Testis (tissue), 3 donors: ENCODE measurements around the gene MAPK12. TPM values are rescaled to one million over a fixed set of nuclear protein-coding genes. Genes with fewer than 3 reads are reported as not detected.
"Not testable (repeated sequence)": the region's sequence is repeated elsewhere in the genome, so short reads cannot be mapped to it uniquely, and the experiment has no call there.

ENCODE experiments used
- DNase-seq: peaks from one replicate; pipeline ENCODE4 v3.0.0-alpha.2; 2019
- H3K27ac ChIP-seq, 2 donors: fragments of 200-600 bp; sonication (generic); one replicate each; pipeline ENCODE4 v1.5.1; 2019
- H3K27me3 ChIP-seq: fragments of 200-600 bp; sonication (generic); one replicate; pipeline ENCODE4 v1.5.1; 2019
- H3K36me3 ChIP-seq: fragments of 200-600 bp; sonication (generic); one replicate; pipeline ENCODE4 v1.5.1; 2017; ENCODE audit warnings: low read depth; ENCODE audit errors: missing control alignments
- H3K4me1 ChIP-seq: fragments of 200-600 bp; sonication (generic); one replicate; pipeline ENCODE4 v1.5.1; 2019
- H3K4me3 ChIP-seq, 2 donors: fragments of 200-600 bp; sonication (generic); one replicate each; pipeline ENCODE4 v1.5.1; 2017 to 2019
- H3K9me3 ChIP-seq: fragments of 200-600 bp; sonication (generic); one replicate; pipeline ENCODE4 v1.5.1; 2017
- POLR2A ChIP-seq: fragments of 450-650 bp; IDR thresholded peaks from one replicate; pipeline ENCODE4 v1.6.1; 2017; ENCODE audit warnings: antibody characterized with exemption, mild to moderate bottlenecking, moderate library complexity
- WGBS, 2 donors: methylation state at CpG; one replicate each; pipeline ENCODE4 v1.1.5; 2018; 5-methylcytosine and 5-hydroxymethylcytosine counted together
- intact Hi-C: fragments of 100-400 bp; cut with DNase I; formaldehyde crosslinking; loops from one replicate; pipeline ENCODE4 v1.15.1; 2023; ENCODE audit warnings: low total_unique reads
- polyA plus RNA-seq: library from polyadenylated mRNA; stranded (reverse); fragments of 350-450 nt; fragmentation: Illumina TruSeq; extraction: RNeasy Lipid Tissue Mini Kit (QIAGEN cat#74804); gene quantifications from one replicate; pipeline ENCODE4 v1.2.3, GENCODE V29; 2014; ENCODE audit warnings: low read depth, low replicate concordance; ENCODE audit not compliant: insufficient read depth
- total RNA-seq, 2 donors: library from RNA; depleted of rRNA; stranded (reverse); fragments of >200 nt; gene quantifications; one replicate each; pipeline ENCODE4 v1.2.3, GENCODE V29; 2016
- TF ChIP-seq, protein P1 (sequence below), 3 experiments: fragments of 450-650 bp in 2 of 3; fragments of 200-600 bp in 1 of 3; sonication (generic) in 1 of 3; IDR thresholded peaks; one replicate each; pipeline ENCODE4 v1.5.1; 2016 to 2019; ENCODE audit warnings: antibody characterized with exemption in 3 of 3, mild to moderate bottlenecking in 2 of 3, moderate library complexity in 1 of 3

Gene MAPK12
- total and polyA plus RNA-seq, 3 donors from 2014 or later: 9.1 to 25.1 (median 22.3) TPM

DNA sequence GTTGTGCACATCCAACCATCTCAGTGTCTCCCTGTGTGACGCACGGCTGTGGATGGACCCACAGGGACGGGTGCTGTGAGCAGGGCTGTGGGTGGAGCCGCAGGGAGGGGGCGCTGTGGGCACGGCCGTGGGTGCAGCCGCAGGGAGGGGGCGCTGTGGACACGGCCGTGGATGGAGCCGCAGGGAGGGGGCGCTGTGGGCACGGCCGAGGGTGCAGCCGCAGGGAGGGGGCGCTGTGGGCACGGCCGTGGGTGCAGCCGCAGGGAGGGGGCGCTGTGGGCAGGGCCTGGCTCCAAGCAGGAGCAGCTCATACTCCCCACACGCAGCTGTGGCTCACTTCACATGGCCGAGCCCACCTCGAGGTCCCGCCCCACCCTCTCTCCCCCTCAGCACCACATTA, 14.7 kb upstream of the MAPK12 start:
- H3K4me3 ChIP-seq: no peak overlapping the region

DNA sequence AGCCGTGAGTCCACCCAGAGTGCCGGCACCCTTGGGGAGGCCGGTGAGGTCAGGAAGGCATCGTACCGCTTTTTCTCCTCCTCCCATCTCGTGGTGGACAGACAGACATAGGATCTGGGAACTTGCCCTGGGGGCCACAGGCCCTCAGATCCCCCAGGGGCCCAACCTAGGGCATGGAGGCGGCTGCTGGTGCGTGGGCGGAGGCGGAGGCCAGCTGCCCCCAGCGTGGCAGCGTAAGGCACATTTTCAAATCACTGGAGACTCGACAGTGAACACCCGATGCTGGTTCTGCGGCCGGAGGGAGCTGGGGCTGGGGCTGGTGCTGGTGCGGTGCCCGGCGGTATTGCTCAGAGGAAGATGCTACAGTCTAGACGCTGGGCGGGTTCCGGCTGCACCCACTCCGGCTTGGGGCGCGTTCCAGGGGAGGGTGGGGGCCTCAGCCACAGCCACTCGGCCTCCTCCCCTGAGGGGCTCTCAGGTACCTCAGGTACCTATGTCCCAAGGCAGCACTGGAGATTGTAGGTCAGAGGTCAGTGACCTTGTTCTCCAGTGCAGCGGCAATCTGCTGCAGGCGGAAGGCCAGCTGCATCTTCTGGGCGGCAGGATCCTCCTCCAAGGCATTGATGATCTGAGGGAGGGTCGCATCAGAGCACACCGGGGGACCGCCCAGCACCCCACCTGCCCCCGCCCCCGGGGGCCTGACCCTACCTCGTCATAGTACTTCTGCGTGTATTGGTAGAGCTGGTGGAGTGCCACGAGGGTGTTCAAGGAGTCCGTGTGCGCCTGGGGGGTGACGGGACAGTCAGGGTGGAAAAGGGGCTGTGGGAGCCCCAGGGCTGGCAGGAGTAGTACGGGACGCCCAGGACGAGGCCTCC, 13.9 kb upstream of the MAPK12 start:
- DNase-seq: no peak
- Histone ChIP-seq H3K36me3 (no peaks in the 10 kb centered on the region), H3K9me3 (no peaks in the 10 kb centered on the region), H3K27ac (no peak overlapping the region), H3K27me3 (no peaks in the 10 kb centered on the region), H3K4me3 (no peak overlapping the region), H3K4me1 (peaks cover 17% of the 10 kb centered on the region)
- TF ChIP-seq, protein P1, sequence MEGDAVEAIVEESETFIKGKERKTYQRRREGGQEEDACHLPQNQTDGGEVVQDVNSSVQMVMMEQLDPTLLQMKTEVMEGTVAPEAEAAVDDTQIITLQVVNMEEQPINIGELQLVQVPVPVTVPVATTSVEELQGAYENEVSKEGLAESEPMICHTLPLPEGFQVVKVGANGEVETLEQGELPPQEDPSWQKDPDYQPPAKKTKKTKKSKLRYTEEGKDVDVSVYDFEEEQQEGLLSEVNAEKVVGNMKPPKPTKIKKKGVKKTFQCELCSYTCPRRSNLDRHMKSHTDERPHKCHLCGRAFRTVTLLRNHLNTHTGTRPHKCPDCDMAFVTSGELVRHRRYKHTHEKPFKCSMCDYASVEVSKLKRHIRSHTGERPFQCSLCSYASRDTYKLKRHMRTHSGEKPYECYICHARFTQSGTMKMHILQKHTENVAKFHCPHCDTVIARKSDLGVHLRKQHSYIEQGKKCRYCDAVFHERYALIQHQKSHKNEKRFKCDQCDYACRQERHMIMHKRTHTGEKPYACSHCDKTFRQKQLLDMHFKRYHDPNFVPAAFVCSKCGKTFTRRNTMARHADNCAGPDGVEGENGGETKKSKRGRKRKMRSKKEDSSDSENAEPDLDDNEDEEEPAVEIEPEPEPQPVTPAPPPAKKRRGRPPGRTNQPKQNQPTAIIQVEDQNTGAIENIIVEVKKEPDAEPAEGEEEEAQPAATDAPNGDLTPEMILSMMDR (IDR thresholded peaks at IDR 0.05): no peak
- no peak for TF ChIP-seq POLR2A
- WGBS, 2 donors: 84 to 86% methylated on average over 27 to 43 of the region's 43 CpGs
- intact Hi-C loops: no loop called here

More for the DNA sequence above, 14.7 kb upstream of the MAPK12 start:
- WGBS, 2 donors: 71 to 72% methylated on average over 20 to 25 of the region's 25 CpGs
- TF ChIP-seq, protein P1 (IDR thresholded peaks at IDR 0.05): peak in 1 of 3 experiments; percentile 40
- no peak for TF ChIP-seq POLR2A
- no peak overlapping the region for H3K27ac ChIP-seq
- no peaks in the 10 kb centered on the region for H3K36me3 ChIP-seq
- H3K9me3 ChIP-seq: no peaks in the 10 kb centered on the region
- no peaks in the 10 kb centered on the region for H3K27me3 ChIP-seq
- no peak for DNase-seq
- peaks cover 10% of the 10 kb centered on the region for H3K4me1 ChIP-seq
- intact Hi-C loops: no loop called here

DNA sequence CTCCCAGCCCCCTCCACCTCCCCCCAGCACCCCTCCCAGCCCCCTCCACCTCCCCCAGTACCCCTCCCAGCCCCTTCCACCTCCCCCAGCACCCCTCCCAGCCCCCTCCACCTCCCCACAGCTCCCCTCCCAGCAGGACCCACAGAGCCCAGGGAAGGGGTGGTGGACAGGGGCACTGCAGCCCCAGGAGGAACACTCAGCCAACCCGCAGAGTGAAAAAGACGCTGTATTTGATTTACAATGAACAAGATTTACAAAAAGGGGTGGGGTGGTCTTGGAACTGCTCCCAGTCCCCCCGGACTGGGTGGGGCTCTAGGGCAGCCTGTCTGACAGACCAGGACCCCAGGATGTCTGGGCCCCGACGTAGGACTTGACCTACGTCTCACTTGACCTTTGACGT, 13.3 kb upstream of the MAPK12 start:
- no peak overlapping the region for H3K4me3 ChIP-seq
- WGBS, 2 donors: 70 to 76% methylated on average over 7 of the region's 7 CpGs
- intact Hi-C loops: no loop called here
- no peaks in the 10 kb centered on the region for H3K36me3 ChIP-seq
- TF ChIP-seq, protein P1 (IDR thresholded peaks at IDR 0.05): no peak
- no peak for TF ChIP-seq POLR2A
- no peak overlapping the region for H3K27ac ChIP-seq
- no peaks in the 10 kb centered on the region for H3K9me3 ChIP-seq
- H3K4me1 ChIP-seq: peaks cover 20% of the 10 kb centered on the region
- no peak for DNase-seq
- no peaks in the 10 kb centered on the region for H3K27me3 ChIP-seq

DNA sequence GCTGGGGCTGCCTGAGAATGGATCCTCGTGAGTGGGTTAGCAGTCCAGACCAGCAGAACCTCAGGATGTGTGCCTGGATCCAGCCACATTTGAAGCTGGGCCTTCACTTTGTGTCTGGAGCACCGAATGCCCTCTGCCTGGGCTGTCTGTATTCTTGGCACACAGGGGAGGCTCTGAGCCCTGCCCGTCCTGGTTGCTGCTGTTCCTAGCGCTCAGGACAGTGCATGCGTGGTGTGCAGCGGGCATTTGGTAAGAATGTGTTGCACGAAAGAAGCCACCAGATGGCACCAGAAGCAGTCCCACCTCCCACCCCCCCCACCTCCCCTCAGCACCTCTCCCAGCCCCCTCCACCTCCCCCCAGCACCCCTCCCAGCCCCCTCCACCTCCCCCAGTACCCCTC, 12.8 kb upstream of the MAPK12 start:
- peak; percentile 78 for DNase-seq
- intact Hi-C loops: no loop called here
- Histone ChIP-seq H3K4me3 (no peak overlapping the region), H3K9me3 (no peaks in the 10 kb centered on the region), H3K36me3 (no peaks in the 10 kb centered on the region), H3K4me1 (peaks cover 25% of the 10 kb centered on the region), H3K27me3 (no peaks in the 10 kb centered on the region), H3K27ac (no peak overlapping the region)
- TF ChIP-seq, protein P1 (IDR thresholded peaks at IDR 0.05): peak in 1 of 3 experiments; percentile 31
- TF ChIP-seq POLR2A: no peak
- WGBS, 2 donors: 40 to 52% methylated on average over 6 to 7 of the region's 7 CpGs

DNA sequence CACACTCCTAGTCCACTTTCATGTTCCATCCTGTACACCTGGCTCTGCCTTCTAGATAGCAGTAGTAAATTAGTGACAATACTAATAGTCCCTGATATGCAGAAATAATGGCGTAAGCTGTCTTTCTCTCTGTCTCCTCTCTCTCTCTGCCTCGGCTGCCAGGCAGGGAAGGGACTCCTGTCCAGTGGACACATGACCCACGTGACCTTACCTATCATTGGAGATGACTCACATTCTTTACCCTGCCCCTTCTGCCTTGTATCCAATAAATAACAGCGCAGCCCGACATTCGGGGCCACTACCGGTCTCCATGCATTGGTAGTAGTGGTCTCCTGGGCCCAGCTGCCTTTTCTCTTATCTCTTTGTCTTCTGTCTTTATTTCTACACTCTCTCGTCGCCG, 12.3 kb upstream of the MAPK12 start:
- H3K36me3 ChIP-seq, DNase-seq, H3K4me3 ChIP-seq, intact Hi-C loops, H3K27me3 ChIP-seq, H3K27ac ChIP-seq, H3K9me3 ChIP-seq: not testable (repeated sequence)
- peaks cover 30% of the 10 kb centered on the region for H3K4me1 ChIP-seq
- WGBS, 2 donors: 70 to 86% methylated on average over 10 of the region's 10 CpGs

DNA sequence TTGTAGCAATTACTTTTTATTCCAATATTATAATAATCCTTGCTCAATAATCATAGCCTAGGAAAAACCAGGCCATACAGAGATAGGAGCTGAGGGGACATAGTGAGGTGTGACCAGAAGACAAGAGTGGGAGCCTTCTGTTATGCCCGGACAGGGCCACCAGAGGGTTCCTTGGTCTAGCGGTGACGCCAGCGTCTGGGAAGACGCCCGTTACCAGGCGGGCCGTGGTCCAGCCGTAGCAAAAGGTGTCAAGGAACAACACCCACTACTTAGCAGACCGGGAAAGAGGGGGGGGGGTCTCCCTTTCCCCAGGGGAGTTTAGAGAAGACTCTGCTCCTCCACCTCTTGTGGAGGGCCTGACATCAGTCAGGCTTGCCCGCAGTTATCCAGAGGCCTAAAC, 11.9 kb upstream of the MAPK12 start:
- H3K9me3 ChIP-seq, H3K27ac ChIP-seq, DNase-seq, intact Hi-C loops, H3K27me3 ChIP-seq, H3K36me3 ChIP-seq, H3K4me3 ChIP-seq: not testable (repeated sequence)
- H3K4me1 ChIP-seq: peaks cover 34% of the 10 kb centered on the region
- WGBS, 2 donors: 77% methylated on average over 10 of the region's 11 CpGs; no CpG with 5 or more reads in 1 of the 2 donors
